ENCODE data around the gene KCNJ11.

DNA sequence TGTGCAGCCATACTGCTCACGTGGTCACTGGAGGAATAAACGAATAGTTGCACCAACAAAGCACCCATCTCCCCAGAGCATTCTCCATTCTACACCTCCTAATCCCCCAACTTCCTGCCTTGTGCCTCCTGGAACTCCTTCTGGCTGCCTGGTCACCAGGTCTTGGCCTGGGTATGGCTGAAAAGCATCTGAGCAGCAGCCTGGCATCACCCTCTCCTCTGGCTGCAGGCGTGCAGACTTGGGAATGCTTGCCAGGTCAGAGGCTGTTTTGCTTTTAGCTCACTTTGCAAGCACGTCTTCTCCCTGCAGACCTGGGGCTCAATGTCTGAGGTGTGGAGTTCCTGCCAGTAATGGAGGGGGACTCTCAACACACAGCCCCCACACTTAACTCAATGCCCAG, 33.3 kb upstream of the KCNJ11 start:
- TF ChIP-seq, protein P1, sequence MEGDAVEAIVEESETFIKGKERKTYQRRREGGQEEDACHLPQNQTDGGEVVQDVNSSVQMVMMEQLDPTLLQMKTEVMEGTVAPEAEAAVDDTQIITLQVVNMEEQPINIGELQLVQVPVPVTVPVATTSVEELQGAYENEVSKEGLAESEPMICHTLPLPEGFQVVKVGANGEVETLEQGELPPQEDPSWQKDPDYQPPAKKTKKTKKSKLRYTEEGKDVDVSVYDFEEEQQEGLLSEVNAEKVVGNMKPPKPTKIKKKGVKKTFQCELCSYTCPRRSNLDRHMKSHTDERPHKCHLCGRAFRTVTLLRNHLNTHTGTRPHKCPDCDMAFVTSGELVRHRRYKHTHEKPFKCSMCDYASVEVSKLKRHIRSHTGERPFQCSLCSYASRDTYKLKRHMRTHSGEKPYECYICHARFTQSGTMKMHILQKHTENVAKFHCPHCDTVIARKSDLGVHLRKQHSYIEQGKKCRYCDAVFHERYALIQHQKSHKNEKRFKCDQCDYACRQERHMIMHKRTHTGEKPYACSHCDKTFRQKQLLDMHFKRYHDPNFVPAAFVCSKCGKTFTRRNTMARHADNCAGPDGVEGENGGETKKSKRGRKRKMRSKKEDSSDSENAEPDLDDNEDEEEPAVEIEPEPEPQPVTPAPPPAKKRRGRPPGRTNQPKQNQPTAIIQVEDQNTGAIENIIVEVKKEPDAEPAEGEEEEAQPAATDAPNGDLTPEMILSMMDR (IDR thresholded peaks at IDR 0.05 in 4 of 5, conservative IDR thresholded peaks at IDR 0.05 in 1 of 5): no peak
- TF ChIP-seq POLR2A (IDR thresholded peaks at IDR 0.05): no peak
